Measurements from ENCODE around the gene IER2. TPM values are rescaled to one million over a fixed set of nuclear protein-coding genes. Genes with fewer than 3 reads are reported as not detected.
A peak's percentile ranks its signal among the peaks of the same experiment; 100 is the strongest.

IER2 gene
- total and polyA plus RNA-seq, 9 of the 15 experiments (the other 6 are each of a cell fraction or from before 2014, with no cell fraction given): 4.5 to 205 (median 23.7) TPM

GRCh38 chr19:13151605-13152355, 1.6 kb downstream of the IER2 start (continued):
- TF ChIP-seq ZNF449 (CRISPR knock-in tag; IDR thresholded peaks at IDR 0.05) (no peak), TFAM (CRISPR knock-in tag; conservative IDR thresholded peaks at IDR 0.05) (no peak), ZNF785 (CRISPR knock-in tag; IDR thresholded peaks at IDR 0.05) (no peak), MEF2A (IDR thresholded peaks at IDR 0.05; ENCODE audit: control insufficient read depth, low read depth, low read length) (peak; percentile 96), BACH1 (tag; IDR thresholded peaks at IDR 0.05) (no peak; the same call in 1 of the 2 replicates), ARID3A (IDR thresholded peaks at IDR 0.05; ENCODE audit: borderline replicate concordance, low read depth, low read length) (0 out of 2 replicates have a peak, but pooled peaks have one; percentile 12), EP400 (IDR thresholded peaks at IDR 0.05) (peak; percentile 91), TGIF2 (CRISPR knock-in tag; IDR thresholded peaks at IDR 0.05) (peak; percentile 22; the same call in 1 of the 2 replicates), ZNF57 (CRISPR knock-in tag; IDR thresholded peaks at IDR 0.05) (no peak), HSF4 (CRISPR knock-in tag; IDR thresholded peaks at IDR 0.05; ENCODE audit: borderline replicate concordance) (no peak), ZNF253 (CRISPR knock-in tag; conservative IDR thresholded peaks at IDR 0.05) (no peak), THAP12 (CRISPR knock-in tag; IDR thresholded peaks at IDR 0.05) (peak; percentile 93), CEBPZ (IDR thresholded peaks at IDR 0.05; ENCODE audit: borderline replicate concordance, low read depth, low read length) (no peak), DNMT1 (IDR thresholded peaks at IDR 0.05) (no peak), E2F3 (CRISPR knock-in tag; IDR thresholded peaks at IDR 0.05) (peak; percentile 89), ZNF780A (CRISPR knock-in tag; IDR thresholded peaks at IDR 0.05) (no peak), ZNF347 (CRISPR knock-in tag; IDR thresholded peaks at IDR 0.05; ENCODE audit: low read depth) (no peak), ZNF184 (CRISPR knock-in tag; IDR thresholded peaks at IDR 0.05) (no peak), TSC22D4 (tag; IDR thresholded peaks at IDR 0.05) (no peak)
